Superior temporal gyrus (tissue), 1 donor: Measurements from ENCODE around the gene RBMS3.
"Not testable (repeated sequence)": the region's sequence is repeated elsewhere in the genome, so short reads cannot be mapped to it uniquely, and the experiment has no call there.

ENCODE experiments used
- DNase-seq: peaks from one replicate; pipeline ENCODE4 v3.0.0-alpha.2; 2016; ENCODE audit errors: extremely low spot score

Gene RBMS3

GRCh38 chr3:29339016-29339833 is 58.4 kb downstream of the RBMS3 start:
- no peak for DNase-seq

- DNase-seq = no peak
Measured at GRCh38 chr3:29344154-29344553, 63.3 kb downstream of the RBMS3 start.

DNA sequence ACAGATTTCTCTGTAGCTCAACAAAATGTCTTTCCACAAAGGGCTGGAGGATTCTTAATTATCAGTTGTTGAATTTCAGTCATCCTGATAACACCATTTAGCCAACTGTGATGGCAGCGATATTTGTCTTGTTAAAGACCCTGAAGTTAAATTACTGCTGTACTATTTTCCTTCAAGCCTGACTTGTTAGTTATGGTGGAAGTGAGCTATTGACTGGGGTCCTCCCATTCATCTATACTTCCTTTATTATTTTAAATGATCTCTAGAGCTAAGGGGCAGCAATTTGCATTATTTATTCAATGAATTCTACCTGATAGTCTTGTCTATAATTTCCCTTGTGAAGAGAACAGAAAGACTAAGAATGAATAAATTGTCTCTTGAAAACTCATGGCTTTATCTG is 64.1 kb downstream of the RBMS3 start:
- no peak for DNase-seq

GRCh38 chr3:29345516-29346300 is 64.8 kb downstream of the RBMS3 start:
- DNase-seq = no peak

- no peak for DNase-seq
Measured at GRCh38 chr3:29346828-29347227, 66.0 kb downstream of the RBMS3 start.

- no peak for DNase-seq
Measured at GRCh38 chr3:29347412-29347811, 66.5 kb downstream of the RBMS3 start.

- no peak for DNase-seq
Measured at GRCh38 chr3:29348316-29348715, 67.4 kb downstream of the RBMS3 start.

DNA sequence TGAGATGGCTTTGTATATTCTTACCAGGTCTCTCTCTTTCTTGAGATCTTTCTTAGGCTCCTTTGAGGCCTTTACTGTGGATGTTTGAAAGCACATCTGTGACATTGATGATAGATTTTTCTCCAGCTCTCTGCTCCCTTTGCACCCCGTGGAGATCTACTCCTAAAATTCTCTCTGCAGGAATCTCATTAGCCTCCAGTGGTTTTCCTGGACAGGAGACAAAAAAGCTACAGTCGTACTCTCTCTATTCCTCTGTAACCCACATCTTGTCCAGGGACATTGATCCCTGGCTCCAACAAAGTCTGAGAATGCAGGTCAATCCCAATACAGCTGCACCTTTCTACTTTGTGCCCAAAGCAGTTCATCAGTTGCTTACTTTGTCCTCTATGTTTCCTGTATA is 68.2 kb downstream of the RBMS3 start:
- DNase-seq = no peak

DNA sequence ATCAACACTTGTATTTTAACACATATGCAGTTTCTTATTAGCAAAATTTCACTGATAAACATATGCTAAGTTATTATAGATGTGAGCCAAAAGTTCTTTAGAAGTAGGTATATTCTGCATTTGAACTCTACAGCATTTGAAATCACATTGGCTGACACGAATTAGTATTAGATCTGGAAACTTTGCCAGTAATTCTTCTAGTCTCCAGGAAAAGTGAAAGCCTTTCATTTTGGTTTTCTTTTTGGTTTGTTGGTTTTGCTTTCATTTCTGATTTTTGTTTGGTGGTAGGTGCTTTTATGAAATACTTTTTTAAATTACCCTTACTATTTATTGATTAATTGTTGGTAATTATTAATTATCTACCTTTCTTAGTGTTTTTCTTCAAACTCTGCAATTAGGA is 72.9 kb downstream of the RBMS3 start:
- DNase-seq = no peak

DNA sequence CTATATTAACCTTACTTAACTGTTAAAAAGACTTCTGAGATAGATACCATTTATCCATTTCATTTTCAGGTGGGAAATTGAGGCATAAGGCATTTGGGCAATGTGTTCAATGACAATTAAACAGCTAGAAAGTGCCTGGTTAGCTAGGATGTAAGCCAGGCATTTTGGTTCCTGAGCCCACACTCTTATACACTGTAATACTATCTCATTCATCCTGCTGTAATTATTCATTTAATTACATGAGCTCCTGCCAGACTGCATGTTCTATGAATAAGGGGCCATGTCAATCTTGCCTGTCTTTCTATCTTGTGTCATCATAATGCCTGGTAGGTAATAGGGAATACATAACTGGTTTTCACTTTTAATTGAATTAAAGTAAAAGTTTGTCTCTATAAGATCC is 74.0 kb downstream of the RBMS3 start:
- no peak for DNase-seq

- DNase-seq = no peak
Measured at GRCh38 chr3:29356062-29356461, 75.2 kb downstream of the RBMS3 start.

DNA sequence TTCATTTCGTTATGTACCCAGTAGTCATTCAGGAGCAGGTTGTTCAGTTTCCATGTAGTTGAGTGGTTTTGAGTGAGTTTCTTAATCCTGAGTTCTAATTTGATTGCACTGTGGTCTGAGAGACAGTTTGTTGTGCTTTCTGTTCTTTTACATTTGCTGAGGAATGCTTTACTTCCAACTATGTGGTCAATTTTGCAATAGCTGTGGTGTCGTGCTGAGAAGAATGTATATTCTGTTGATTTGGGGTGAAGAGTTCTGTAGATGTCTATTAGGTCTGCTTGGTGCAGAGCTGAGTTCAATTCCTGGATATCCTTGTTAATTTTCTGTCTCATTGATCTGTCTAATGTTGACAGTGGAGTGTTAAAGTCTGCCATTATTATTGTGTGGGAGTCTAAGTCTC is 79.4 kb downstream of the RBMS3 start:
- not testable (repeated sequence) for DNase-seq

DNA sequence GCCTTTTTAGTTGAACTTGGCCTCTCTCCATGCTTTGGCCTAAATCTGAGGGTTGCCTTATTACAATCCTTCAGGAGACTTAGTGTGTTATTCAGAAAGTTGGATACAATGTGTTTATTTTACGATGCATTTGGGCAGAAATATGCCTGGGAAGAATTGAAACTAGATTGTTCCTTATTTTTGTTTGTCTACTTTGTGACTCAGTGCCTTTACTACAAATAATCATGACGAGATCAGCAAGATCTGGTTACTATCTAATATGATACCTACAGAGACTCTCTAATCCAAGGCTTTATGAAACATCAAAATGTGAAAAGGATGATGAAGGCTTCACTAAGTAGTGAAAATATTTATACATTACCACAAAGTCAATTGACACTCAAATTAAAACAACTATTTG is 82.2 kb downstream of the RBMS3 start:
- DNase-seq = no peak

DNA sequence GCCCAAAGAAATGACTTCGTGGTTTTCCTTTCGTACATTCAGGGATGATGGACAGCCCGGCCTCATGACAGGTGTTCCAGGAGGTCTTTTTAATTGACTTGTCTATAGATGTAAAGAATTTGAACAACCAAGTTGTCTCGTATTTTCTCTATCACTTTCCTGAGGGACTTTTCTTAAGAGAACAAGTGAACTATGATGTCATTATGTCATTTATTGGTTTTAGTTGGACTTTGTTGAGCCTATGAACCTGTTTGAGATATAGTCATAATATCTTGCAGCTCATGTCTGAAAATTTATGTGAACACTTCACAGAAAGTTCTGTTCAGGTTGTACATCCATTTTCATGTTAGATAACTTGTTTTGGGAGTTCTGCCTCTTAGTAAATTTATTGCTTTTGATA is 89.2 kb downstream of the RBMS3 start:
- DNase-seq = no peak

GRCh38 chr3:29370476-29371420 is 89.9 kb downstream of the RBMS3 start:
- DNase-seq = no peak

DNA sequence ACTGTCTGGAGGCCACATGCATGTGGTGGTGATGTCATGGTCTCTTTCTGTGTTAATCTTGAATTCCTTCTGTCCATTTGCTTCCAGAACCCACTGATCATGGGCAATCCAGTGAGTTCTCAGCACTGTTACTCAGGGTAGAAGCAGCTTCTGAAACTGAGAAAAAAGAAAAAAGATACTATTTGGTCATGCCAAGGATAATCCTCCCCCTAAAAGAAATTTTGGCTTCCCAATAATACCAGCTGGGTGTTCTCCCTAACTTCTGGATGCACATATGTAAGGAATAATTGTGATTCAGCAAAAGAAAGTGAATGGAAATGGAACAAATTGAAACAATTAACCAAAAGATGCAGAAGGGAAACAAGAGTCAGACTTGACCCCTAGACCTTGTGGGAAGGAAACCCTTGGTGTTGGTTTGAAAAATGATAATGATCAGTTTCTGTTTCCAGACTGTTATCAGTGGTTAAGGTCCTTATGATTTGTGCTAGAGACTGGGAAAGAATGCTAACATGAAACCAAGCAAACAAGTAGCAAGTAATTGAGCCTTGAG is 92.3 kb downstream of the RBMS3 start:
- DNase-seq = no peak

- DNase-seq = no peak
Measured at GRCh38 chr3:29374226-29374625, 93.4 kb downstream of the RBMS3 start.

GRCh38 chr3:29379097-29379496 is 98.2 kb downstream of the RBMS3 start:
- no peak for DNase-seq

DNA sequence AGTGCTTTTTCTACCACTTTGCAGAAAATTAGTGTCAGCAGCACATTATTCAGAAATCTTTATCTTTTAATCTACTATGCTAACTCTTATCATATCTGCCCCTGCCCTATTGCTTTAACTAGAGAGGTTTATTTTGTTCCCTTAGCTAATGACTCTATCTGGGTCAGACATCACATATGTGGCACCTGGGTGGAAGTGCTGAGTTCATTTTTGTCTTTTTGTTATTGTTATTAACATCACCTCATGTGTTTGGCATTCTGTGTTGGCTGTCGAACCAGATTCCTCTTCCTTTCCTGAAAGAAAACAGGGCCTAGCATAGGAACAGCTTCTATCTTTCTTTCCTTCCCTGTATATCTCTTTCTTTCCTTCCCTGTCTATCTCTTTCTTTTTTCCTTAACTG is 100.7 kb downstream of the RBMS3 start:
- DNase-seq = no peak

- DNase-seq = no peak
Measured at GRCh38 chr3:29382409-29382808, 101.5 kb downstream of the RBMS3 start.

DNA sequence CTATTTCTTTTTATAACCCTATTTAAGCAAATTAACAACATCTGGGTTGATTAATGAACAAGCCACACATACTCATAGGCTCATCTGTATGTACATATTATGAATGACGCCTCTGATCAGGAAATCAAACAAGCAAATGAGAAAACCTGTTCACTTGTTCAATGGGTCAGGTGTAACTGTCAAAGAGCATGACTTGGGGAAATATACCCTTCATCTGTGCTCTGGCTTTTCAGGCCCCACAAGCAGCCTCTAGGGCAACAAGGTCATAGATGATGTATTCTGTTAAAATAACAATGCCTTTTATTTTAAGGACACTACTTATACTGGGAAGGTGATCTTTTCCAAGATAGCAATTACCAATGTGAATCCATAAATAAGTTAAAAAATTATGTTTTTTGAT is 102.0 kb downstream of the RBMS3 start:
- DNase-seq = no peak

DNA sequence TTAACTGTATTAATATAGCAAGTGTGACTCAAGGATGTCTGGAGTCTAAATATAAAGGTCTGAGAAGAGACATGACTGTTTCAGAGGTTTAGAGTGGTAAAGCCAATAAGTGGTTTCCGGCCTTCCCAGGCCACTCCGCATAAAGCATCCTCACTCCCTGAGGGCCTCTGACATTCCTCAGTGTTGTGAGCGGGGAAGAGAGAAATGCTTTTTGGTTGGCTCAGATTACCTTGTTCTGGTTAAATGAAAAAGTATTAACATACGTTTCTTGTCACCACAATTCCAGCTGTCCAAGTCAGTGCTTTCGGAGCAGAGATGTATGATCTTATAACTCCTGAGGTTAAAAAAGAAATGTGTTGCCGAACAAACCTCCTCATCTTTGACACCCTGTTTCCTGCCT is 103.8 kb downstream of the RBMS3 start:
- DNase-seq = no peak
